ENCODE measurements around the gene SCAF4.

DNA sequence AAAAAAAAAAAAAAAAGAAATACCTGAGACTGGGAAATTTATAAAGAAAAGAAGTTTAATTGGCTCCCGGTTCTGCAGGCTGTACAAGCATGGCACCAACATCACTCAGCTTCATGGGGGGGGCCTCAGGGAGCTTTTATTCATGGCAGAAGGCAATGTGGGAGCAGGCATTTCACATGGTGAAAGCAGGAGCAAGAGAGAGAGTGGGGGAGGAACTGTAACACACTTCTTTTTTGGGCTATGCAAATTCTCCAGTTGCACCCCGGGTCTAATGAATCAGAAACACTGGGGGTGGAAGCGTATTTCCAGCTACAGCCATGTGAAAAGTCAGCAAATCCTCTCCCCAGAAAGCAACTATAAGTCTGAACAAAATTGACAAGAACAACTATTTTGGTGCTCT is 84.3 kb downstream of the SCAF4 start:
- TF ChIP-seq, protein P1, sequence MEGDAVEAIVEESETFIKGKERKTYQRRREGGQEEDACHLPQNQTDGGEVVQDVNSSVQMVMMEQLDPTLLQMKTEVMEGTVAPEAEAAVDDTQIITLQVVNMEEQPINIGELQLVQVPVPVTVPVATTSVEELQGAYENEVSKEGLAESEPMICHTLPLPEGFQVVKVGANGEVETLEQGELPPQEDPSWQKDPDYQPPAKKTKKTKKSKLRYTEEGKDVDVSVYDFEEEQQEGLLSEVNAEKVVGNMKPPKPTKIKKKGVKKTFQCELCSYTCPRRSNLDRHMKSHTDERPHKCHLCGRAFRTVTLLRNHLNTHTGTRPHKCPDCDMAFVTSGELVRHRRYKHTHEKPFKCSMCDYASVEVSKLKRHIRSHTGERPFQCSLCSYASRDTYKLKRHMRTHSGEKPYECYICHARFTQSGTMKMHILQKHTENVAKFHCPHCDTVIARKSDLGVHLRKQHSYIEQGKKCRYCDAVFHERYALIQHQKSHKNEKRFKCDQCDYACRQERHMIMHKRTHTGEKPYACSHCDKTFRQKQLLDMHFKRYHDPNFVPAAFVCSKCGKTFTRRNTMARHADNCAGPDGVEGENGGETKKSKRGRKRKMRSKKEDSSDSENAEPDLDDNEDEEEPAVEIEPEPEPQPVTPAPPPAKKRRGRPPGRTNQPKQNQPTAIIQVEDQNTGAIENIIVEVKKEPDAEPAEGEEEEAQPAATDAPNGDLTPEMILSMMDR (conservative IDR thresholded peaks at IDR 0.05): no peak
- TF ChIP-seq ZFX (IDR thresholded peaks at IDR 0.05): no peak

All from C4-2B (cell line).